Measurements from ENCODE around the gene KIF16B.

KIF16B gene

GRCh38 chr20:16475225-16475624 lies 98.0 kb downstream of the KIF16B start:
- H4K20me1 ChIP-seq (ENCODE audit: insufficient read depth, low read length): no peaks in the 10 kb centered on the region
- H3K27ac ChIP-seq (ENCODE audit: low read length): no peak overlapping the region
- H3K27me3 ChIP-seq (ENCODE audit: insufficient read depth, low read length, poor library complexity): no peaks in the 10 kb centered on the region
- no peak overlapping the region for H3K4me3 ChIP-seq (ENCODE audit: low read depth in 1 of 2, low read length in 2 of 2)
- H2AFZ ChIP-seq (ENCODE audit: low read depth, low read length): no peak overlapping the region
- no peaks in the 10 kb centered on the region for H3K4me1 ChIP-seq (ENCODE audit: insufficient read depth, low read length)
- TF ChIP-seq EZH2 (IDR thresholded peaks at IDR 0.05; ENCODE audit: borderline replicate concordance, low read depth, low read length, severe bottlenecking): no peak
- TF ChIP-seq, protein P1, sequence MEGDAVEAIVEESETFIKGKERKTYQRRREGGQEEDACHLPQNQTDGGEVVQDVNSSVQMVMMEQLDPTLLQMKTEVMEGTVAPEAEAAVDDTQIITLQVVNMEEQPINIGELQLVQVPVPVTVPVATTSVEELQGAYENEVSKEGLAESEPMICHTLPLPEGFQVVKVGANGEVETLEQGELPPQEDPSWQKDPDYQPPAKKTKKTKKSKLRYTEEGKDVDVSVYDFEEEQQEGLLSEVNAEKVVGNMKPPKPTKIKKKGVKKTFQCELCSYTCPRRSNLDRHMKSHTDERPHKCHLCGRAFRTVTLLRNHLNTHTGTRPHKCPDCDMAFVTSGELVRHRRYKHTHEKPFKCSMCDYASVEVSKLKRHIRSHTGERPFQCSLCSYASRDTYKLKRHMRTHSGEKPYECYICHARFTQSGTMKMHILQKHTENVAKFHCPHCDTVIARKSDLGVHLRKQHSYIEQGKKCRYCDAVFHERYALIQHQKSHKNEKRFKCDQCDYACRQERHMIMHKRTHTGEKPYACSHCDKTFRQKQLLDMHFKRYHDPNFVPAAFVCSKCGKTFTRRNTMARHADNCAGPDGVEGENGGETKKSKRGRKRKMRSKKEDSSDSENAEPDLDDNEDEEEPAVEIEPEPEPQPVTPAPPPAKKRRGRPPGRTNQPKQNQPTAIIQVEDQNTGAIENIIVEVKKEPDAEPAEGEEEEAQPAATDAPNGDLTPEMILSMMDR (IDR thresholded peaks at IDR 0.05; ENCODE audit: borderline replicate concordance, extremely low read depth, low read length, poor library complexity, severe bottlenecking): no peak
- H3K9ac ChIP-seq (ENCODE audit: low read depth, low read length): no peak overlapping the region
- no peaks in the 10 kb centered on the region for H3K9me3 ChIP-seq (ENCODE audit: insufficient read depth, low read length, severe bottlenecking)
- ATAC-seq (ENCODE audit: insufficient read depth, low read depth) (no peak), DNase-seq (no peak)
- H3K4me2 ChIP-seq (ENCODE audit: insufficient read depth, low read length): no peak overlapping the region
- no peaks in the 10 kb centered on the region for H3K79me2 ChIP-seq (ENCODE audit: insufficient read depth, low read length)
- H3K36me3 ChIP-seq (ENCODE audit: insufficient read depth, low read length): no peaks in the 10 kb centered on the region

DNA sequence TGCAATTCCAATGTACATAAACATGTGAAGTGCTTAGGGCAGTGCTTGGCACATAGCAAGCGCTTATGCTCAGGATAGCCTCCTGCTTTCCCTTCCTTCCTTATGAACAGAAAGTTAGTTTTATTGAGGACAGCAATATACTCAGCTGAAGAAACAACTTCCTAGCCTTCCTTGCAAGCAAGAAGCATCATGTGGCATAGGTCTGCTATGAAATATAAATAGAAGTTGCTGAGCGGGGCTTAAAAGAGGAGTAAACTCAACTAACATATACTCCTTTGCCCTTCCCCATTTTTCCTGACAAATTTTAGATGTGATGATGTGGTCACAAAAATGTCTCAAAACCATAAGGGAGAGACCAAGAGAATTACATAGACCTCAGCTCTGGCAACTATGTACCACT lies 98.9 kb downstream of the KIF16B start:
- Histone ChIP-seq H3K36me3 (ENCODE audit: insufficient read depth, low read length) (no peaks in the 10 kb centered on the region), H3K4me2 (ENCODE audit: insufficient read depth, low read length) (no peak overlapping the region), H3K9me3 (ENCODE audit: insufficient read depth, low read length, severe bottlenecking) (no peaks in the 10 kb centered on the region), H3K4me3 (ENCODE audit: low read depth in 1 of 2, low read length in 2 of 2) (no peak overlapping the region), H3K4me1 (ENCODE audit: insufficient read depth, low read length) (no peaks in the 10 kb centered on the region), H4K20me1 (ENCODE audit: insufficient read depth, low read length) (no peaks in the 10 kb centered on the region), H3K79me2 (ENCODE audit: insufficient read depth, low read length) (no peaks in the 10 kb centered on the region), H3K27me3 (ENCODE audit: insufficient read depth, low read length, poor library complexity) (no peaks in the 10 kb centered on the region), H3K9ac (ENCODE audit: low read depth, low read length) (no peak overlapping the region), H3K27ac (ENCODE audit: low read length) (no peak overlapping the region), H2AFZ (ENCODE audit: low read depth, low read length) (no peak overlapping the region)
- ATAC-seq (ENCODE audit: insufficient read depth, low read depth) (no peak), DNase-seq (no peak)
- no peak for TF ChIP-seq EZH2 (IDR thresholded peaks at IDR 0.05; ENCODE audit: borderline replicate concordance, low read depth, low read length, severe bottlenecking)
- TF ChIP-seq, protein P1 (IDR thresholded peaks at IDR 0.05; ENCODE audit: borderline replicate concordance, extremely low read depth, low read length, poor library complexity, severe bottlenecking): no peak

GRCh38 chr20:16472045-16472872 lies 101.0 kb downstream of the KIF16B start:
- Histone ChIP-seq H3K27ac (ENCODE audit: low read length) (no peak overlapping the region), H3K9ac (ENCODE audit: low read depth, low read length) (no peak overlapping the region), H3K4me3 (ENCODE audit: low read depth in 1 of 2, low read length in 2 of 2) (no peak overlapping the region), H3K9me3 (ENCODE audit: insufficient read depth, low read length, severe bottlenecking) (no peaks in the 10 kb centered on the region), H3K27me3 (ENCODE audit: insufficient read depth, low read length, poor library complexity) (no peaks in the 10 kb centered on the region), H3K79me2 (ENCODE audit: insufficient read depth, low read length) (no peaks in the 10 kb centered on the region), H3K4me1 (ENCODE audit: insufficient read depth, low read length) (no peaks in the 10 kb centered on the region), H2AFZ (ENCODE audit: low read depth, low read length) (no peak overlapping the region), H3K4me2 (ENCODE audit: insufficient read depth, low read length) (no peak overlapping the region), H3K36me3 (ENCODE audit: insufficient read depth, low read length) (no peaks in the 10 kb centered on the region), H4K20me1 (ENCODE audit: insufficient read depth, low read length) (no peaks in the 10 kb centered on the region)
- no peak for TF ChIP-seq EZH2 (IDR thresholded peaks at IDR 0.05; ENCODE audit: borderline replicate concordance, low read depth, low read length, severe bottlenecking)
- TF ChIP-seq, protein P1 (IDR thresholded peaks at IDR 0.05; ENCODE audit: borderline replicate concordance, extremely low read depth, low read length, poor library complexity, severe bottlenecking): no peak
- DNase-seq: no peak
- ATAC-seq (ENCODE audit: insufficient read depth, low read depth): no peak

Data from DND-41 (cell line).